ENCODE results near the gene RIT1. TPM values are rescaled to one million over a fixed set of nuclear protein-coding genes. Genes with fewer than 3 reads are reported as not detected.
"Not testable (repeated sequence)": the region's sequence is repeated elsewhere in the genome, so short reads cannot be mapped to it uniquely, and the experiment has no call there.

The RIT1 gene
- total RNA-seq, 1 donor from 2014 or later: 19.0 TPM

DNA sequence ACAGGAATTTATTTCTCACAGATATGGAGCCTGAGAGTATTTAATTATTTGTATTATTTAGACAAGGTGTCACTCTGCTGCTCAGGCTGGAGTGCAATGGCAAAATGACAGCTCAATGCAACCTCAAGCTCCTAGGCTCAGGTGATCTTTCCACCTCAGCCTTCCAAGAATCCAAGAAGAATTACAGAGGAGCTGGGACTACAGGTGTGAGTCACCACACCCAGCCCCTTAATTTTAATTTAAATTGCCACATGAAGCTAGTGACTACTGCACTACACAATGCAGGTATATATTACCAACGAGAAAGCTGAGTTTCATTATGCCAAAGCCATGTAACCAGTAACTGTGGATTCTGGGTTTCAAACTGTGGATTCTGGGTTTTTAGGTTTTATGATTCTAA is 20.9 kb upstream of the RIT1 start:
- H3K4me1 ChIP-seq: peaks cover 60% of the 10 kb centered on the region
- no peak for DNase-seq
- H3K27ac ChIP-seq (replicated peaks): no peak overlapping the region
- H3K4me3 ChIP-seq: peak overlapping the region; percentile 94
- peaks cover 58% of the 10 kb centered on the region for H3K36me3 ChIP-seq
- no peaks in the 10 kb centered on the region for H3K27me3 ChIP-seq (ENCODE audit: low read depth)
- intact Hi-C loops (cut with micrococcal nuclease): no loop called here
- no peaks in the 10 kb centered on the region for H3K9me3 ChIP-seq (replicated peaks)
- TF ChIP-seq CTCF (IDR thresholded peaks at IDR 0.05; ENCODE audit: borderline replicate concordance): no peak

- Histone ChIP-seq H3K27ac (replicated peaks) (no peak overlapping the region), H3K27me3 (ENCODE audit: low read depth) (no peaks in the 10 kb centered on the region), H3K4me1 (peaks cover 60% of the 10 kb centered on the region), H3K9me3 (replicated peaks) (no peaks in the 10 kb centered on the region), H3K36me3 (peaks cover 64% of the 10 kb centered on the region), H3K4me3 (peak overlapping the region; percentile 94)
- intact Hi-C loops (cut with micrococcal nuclease): no loop called here
- DNase-seq: no peak
- TF ChIP-seq CTCF (IDR thresholded peaks at IDR 0.05; ENCODE audit: borderline replicate concordance): no peak
These were observed 20.3 kb upstream of the RIT1 start for GRCh38 chr1:155931332-155932038.

DNA sequence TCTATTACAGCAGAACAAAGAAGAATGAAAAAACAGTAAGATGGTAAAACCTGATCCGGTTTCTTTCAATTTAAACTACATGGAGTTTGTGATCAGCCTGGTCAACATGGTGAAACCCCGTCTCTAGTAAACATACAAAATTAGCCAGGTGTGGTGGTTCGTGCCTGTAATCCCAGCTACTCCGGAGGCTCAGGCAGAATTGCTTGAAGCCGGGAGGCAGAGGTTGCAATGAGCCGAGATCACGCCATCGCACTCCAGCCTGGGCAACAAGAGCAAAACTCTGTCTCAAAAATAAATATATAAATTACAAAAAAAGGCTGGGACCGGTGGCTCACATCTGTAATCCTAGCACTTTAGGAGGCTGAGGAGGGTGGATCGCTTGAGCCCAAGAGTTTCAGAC is 19.6 kb upstream of the RIT1 start:
- H3K27ac ChIP-seq (replicated peaks); H3K27me3 ChIP-seq (ENCODE audit: low read depth); intact Hi-C loops (cut with micrococcal nuclease); H3K9me3 ChIP-seq (replicated peaks); DNase-seq: not testable (repeated sequence)
- H3K36me3 ChIP-seq: peaks cover 71% of the 10 kb centered on the region
- H3K4me3 ChIP-seq: peak overlapping the region; percentile 94
- H3K4me1 ChIP-seq: peaks cover 60% of the 10 kb centered on the region

GRCh38 chr1:155929057-155929456 is 17.9 kb upstream of the RIT1 start:
- TF ChIP-seq CTCF (IDR thresholded peaks at IDR 0.05; ENCODE audit: borderline replicate concordance): no peak
- intact Hi-C loops (cut with micrococcal nuclease): no loop called here

GRCh38 chr1:155925506-155925905 is 14.4 kb upstream of the RIT1 start:
- Histone ChIP-seq H3K4me1 (peaks cover 13% of the 10 kb centered on the region), H3K4me3 (no peak overlapping the region), H3K36me3 (peaks cover 97% of the 10 kb centered on the region), H3K27me3 (ENCODE audit: low read depth) (no peaks in the 10 kb centered on the region), H3K9me3 (replicated peaks) (no peaks in the 10 kb centered on the region), H3K27ac (replicated peaks) (no peak overlapping the region)
- no peak for DNase-seq
- intact Hi-C loops (cut with micrococcal nuclease): no loop called here
- TF ChIP-seq CTCF (IDR thresholded peaks at IDR 0.05; ENCODE audit: borderline replicate concordance): no peak

More at GRCh38 chr1:155929057-155929456, 17.9 kb upstream of the RIT1 start:
- no peak for DNase-seq
- Histone ChIP-seq H3K4me1 (peaks cover 49% of the 10 kb centered on the region), H3K27me3 (ENCODE audit: low read depth) (no peaks in the 10 kb centered on the region), H3K9me3 (replicated peaks) (no peaks in the 10 kb centered on the region), H3K4me3 (no peak overlapping the region), H3K27ac (replicated peaks) (no peak overlapping the region), H3K36me3 (peaks cover 86% of the 10 kb centered on the region)

GRCh38 chr1:155920717-155921116 is 9.6 kb upstream of the RIT1 start:
- intact Hi-C loops (cut with micrococcal nuclease): no loop called here
- TF ChIP-seq CTCF (IDR thresholded peaks at IDR 0.05; ENCODE audit: borderline replicate concordance): no peak
- Histone ChIP-seq H3K36me3 (peaks cover 97% of the 10 kb centered on the region), H3K27ac (replicated peaks) (no peak overlapping the region), H3K9me3 (replicated peaks) (no peaks in the 10 kb centered on the region), H3K4me3 (no peak overlapping the region), H3K27me3 (ENCODE audit: low read depth) (no peaks in the 10 kb centered on the region), H3K4me1 (no peaks in the 10 kb centered on the region)
- no peak for DNase-seq
